SK-N-MC (cell line): ENCODE results near the gene VPS4B.

Experiments used
- EZH2 ChIP-seq: fragments of 200-600 bp; sonication (generic); IDR thresholded peaks from one replicate; pipeline ENCODE4 v1.6.1; 2017; ENCODE audit warnings: antibody characterized with exemption
- POLR2AphosphoS5 ChIP-seq: IDR thresholded peaks from 2 replicates; pipeline ENCODE4 v1.6.1; 2012; ENCODE audit warnings: mild to moderate bottlenecking, low read depth, low read length, borderline replicate concordance

DNA sequence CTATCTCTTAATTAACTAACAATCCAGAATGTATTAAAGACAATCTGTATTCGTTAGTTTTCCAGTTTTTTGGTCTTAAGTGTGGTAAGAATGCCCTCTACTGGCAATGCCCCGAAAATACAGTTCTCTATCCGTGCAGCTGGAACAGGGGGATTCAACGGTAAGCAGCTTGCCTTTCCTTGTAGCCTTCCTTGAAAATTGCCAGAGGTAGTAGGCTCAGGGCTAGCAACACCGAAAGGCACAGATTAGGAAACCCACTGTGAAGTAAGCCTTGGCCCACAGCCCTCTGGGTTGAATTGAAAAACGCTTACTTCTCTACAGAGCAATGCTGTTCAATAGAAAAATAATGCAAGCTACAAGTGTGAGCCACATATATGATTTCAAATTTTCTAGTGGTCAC lies 17.1 kb upstream of the VPS4B start:
- no peak for TF ChIP-seq EZH2
- TF ChIP-seq POLR2AphosphoS5: no peak
